Astrocyte of the cerebellum (primary cell): ENCODE measurements around the gene SLC22A17.

Source experiments
- DNase-seq: peaks from one replicate; pipeline ENCODE4 v3.0.0-alpha.2; 2011; ENCODE audit warnings: low read depth
- H3K4me3 ChIP-seq: 2 replicates; pipeline ENCODE4 v1.5.1; 2011; ENCODE audit warnings: mild to moderate bottlenecking, low read depth, low read length, moderate library complexity
- in situ Hi-C: cut with HindIII; loops from 2 replicates; pipeline ENCODE4 v1.10.0; 2017; ENCODE audit warnings: low sequenced_read_pairs
- TF ChIP-seq, protein P1 (sequence below): IDR thresholded peaks from 2 replicates; pipeline ENCODE4 v1.5.1; 2012; ENCODE audit warnings: low read length, low read depth, moderate library complexity, mild to moderate bottlenecking; ENCODE audit errors: missing control alignments

Gene SLC22A17

DNA sequence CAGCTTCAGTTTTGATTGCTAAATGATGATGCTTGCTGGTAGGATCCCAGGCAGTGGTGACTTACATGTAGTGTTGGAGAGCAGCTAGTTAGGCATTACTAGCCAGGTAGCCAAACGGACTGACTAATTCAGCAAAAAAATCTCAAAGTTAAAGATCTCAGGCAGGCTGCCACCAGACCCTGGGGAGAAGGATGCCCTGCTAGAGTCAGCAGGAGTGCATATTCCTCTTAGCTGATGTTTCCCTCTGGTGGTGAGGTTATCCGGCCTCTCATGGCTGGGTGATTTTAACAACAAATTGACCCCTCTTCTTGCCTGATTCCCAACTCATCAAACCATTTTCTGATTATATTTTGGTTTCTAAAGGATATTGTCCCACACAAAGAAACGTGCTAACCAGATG lies 9.5 kb upstream of the SLC22A17 start:
- in situ Hi-C loops = no loop called here
- TF ChIP-seq, protein P1, sequence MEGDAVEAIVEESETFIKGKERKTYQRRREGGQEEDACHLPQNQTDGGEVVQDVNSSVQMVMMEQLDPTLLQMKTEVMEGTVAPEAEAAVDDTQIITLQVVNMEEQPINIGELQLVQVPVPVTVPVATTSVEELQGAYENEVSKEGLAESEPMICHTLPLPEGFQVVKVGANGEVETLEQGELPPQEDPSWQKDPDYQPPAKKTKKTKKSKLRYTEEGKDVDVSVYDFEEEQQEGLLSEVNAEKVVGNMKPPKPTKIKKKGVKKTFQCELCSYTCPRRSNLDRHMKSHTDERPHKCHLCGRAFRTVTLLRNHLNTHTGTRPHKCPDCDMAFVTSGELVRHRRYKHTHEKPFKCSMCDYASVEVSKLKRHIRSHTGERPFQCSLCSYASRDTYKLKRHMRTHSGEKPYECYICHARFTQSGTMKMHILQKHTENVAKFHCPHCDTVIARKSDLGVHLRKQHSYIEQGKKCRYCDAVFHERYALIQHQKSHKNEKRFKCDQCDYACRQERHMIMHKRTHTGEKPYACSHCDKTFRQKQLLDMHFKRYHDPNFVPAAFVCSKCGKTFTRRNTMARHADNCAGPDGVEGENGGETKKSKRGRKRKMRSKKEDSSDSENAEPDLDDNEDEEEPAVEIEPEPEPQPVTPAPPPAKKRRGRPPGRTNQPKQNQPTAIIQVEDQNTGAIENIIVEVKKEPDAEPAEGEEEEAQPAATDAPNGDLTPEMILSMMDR = peak; percentile 50
- H3K4me3 ChIP-seq = no peak overlapping the region
- DNase-seq = peak; percentile 16

GRCh38 chr14:23361763-23362162 lies 9.1 kb upstream of the SLC22A17 start:
- no peak for DNase-seq
- in situ Hi-C loops = no loop called here
- H3K4me3 ChIP-seq = no peak overlapping the region
- TF ChIP-seq, protein P1 = no peak

GRCh38 chr14:23361320-23361719 lies 8.6 kb upstream of the SLC22A17 start:
- H3K4me3 ChIP-seq = no peak overlapping the region
- TF ChIP-seq, protein P1 = no peak
- in situ Hi-C loops = no loop called here
- no peak for DNase-seq

- in situ Hi-C loops = no loop called here
- H3K4me3 ChIP-seq = no peak overlapping the region
- TF ChIP-seq, protein P1 = peak; percentile 7
- DNase-seq = no peak
Observed at GRCh38 chr14:23360496-23360895, 7.8 kb upstream of the SLC22A17 start.

DNA sequence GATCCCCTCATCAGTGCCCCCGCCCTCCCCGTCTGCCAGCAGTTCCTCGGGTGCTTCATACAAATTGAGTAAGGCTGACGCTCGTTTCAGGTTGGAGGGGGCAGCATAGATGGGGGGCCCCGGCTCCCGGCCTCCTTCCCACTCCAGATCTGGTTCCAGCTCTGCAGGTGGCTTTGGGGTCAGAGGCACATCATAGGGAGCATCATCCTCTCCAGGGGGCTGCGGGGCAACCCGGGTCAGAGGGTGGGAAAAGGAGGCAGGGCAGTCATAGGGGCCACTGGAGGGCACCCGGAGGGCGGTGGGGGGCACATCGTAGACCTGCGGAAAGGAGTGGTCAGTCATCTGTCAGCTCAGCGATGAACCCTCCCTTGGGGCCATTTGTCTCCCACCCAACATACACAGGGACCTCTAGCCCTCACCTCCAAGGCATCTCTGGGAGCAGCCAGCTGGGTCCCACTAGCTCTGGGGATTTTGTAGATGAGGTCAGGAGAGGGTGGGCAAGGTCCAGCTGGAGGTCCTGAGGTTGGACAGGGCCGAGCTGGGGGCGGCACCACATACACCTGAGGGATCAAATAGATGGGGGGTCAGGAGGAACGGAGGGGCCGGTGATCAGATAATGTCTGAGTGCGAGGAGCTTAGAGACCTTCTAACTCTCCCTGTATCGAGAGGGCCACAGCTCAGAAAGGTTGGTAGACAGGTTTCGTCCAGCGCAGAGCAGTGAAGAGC lies 7.2 kb upstream of the SLC22A17 start:
- DNase-seq = no peak
- in situ Hi-C loops = no loop called here
- no peak overlapping the region for H3K4me3 ChIP-seq
- TF ChIP-seq, protein P1 = no peak

- TF ChIP-seq, protein P1 = no peak
- in situ Hi-C loops = no loop called here
- no peak for DNase-seq
- no peak overlapping the region for H3K4me3 ChIP-seq
Observed at GRCh38 chr14:23359167-23359626, 6.5 kb upstream of the SLC22A17 start.
